Large intestine (tissue), 3 donors: Measurements from ENCODE around the gene KLHL9. TPM values are rescaled to one million over a fixed set of nuclear protein-coding genes. Genes with fewer than 3 reads are reported as not detected.
A peak's percentile ranks its signal among the peaks of the same experiment; 100 is the strongest.

Experiments used
- DNase-seq, 2 donors: peaks; one replicate each; pipeline versions ENCODE4 v3.0.0 to v3.0.0-alpha.2; 2013
- H3K27ac ChIP-seq: one replicate; pipeline ENCODE4 v1.5.1; 2013; ENCODE audit warnings: low read length
- H3K27me3 ChIP-seq: 2 replicates; pipeline ENCODE4 v1.6.1; 2013; ENCODE audit warnings: low read length; ENCODE audit not compliant: control insufficient read depth, insufficient read depth
- H3K36me3 ChIP-seq: 2 replicates; pipeline ENCODE4 v1.6.1; 2013; ENCODE audit warnings: low read length; ENCODE audit not compliant: control insufficient read depth, insufficient read depth
- H3K4me1 ChIP-seq: one replicate; pipeline ENCODE4 v1.6.1; 2013; ENCODE audit warnings: low read length; ENCODE audit not compliant: control insufficient read depth, insufficient read depth
- H3K4me3 ChIP-seq: one replicate; pipeline ENCODE4 v1.5.1; 2013; ENCODE audit warnings: low read length
- H3K9me3 ChIP-seq: one replicate; pipeline ENCODE4 v1.6.1; 2013; ENCODE audit warnings: mild to moderate bottlenecking, low read depth, low read length, moderate library complexity; ENCODE audit not compliant: control insufficient read depth
- WGBS: methylation state at CpG from one replicate; pipeline ENCODE4 v1.1.5; 2013; ENCODE audit warnings: low lambda C conversion rate; ENCODE audit not compliant: insufficient coverage; 5-methylcytosine and 5-hydroxymethylcytosine counted together
- polyA plus RNA-seq: library from polyadenylated mRNA; unstranded; fragments of 120-200 nt; gene quantifications from one replicate; pipeline ENCODE4 v1.2.1, GENCODE V29; 2013

KLHL9 gene
- polyA plus RNA-seq, 1 donor: 32.8 TPM

- Histone ChIP-seq H3K4me1 (no peaks in the 10 kb centered on the region), H3K9me3 (no peaks in the 10 kb centered on the region), H3K27me3 (peaks cover 5% of the 10 kb centered on the region), H3K27ac (no peak overlapping the region), H3K4me3 (no peak overlapping the region), H3K36me3 (peaks cover 19% of the 10 kb centered on the region)
- no peak for DNase-seq
- WGBS: 80% methylated on average over 1 of the region's 2 CpGs
These were observed 14.7 kb downstream of the KLHL9 start for GRCh38 chr9:21320465-21320864.

- H3K4me1 ChIP-seq: no peaks in the 10 kb centered on the region
- H3K36me3 ChIP-seq: peaks cover 9% of the 10 kb centered on the region
- 34% methylated on average over 4 of the region's 7 CpGs for WGBS
- no peak overlapping the region for H3K27ac ChIP-seq
- H3K27me3 ChIP-seq: peaks cover 5% of the 10 kb centered on the region
- no peak overlapping the region for H3K4me3 ChIP-seq
- DNase-seq: peak in 1 of 2 donors; percentile 18
- H3K9me3 ChIP-seq: no peaks in the 10 kb centered on the region
These were observed 17.0 kb downstream of the KLHL9 start for GRCh38 chr9:21317956-21318923.

GRCh38 chr9:21316860-21317259, 18.3 kb downstream of the KLHL9 start:
- no peak for DNase-seq
- H3K27me3 ChIP-seq: peaks cover 5% of the 10 kb centered on the region
- H3K27ac ChIP-seq: no peak overlapping the region
- H3K4me1 ChIP-seq: no peaks in the 10 kb centered on the region
- H3K4me3 ChIP-seq: no peak overlapping the region
- peaks cover 3% of the 10 kb centered on the region for H3K36me3 ChIP-seq
- WGBS: no CpG with 5 or more reads among the region's 3 CpGs
- no peaks in the 10 kb centered on the region for H3K9me3 ChIP-seq

GRCh38 chr9:21316032-21316842, 19.0 kb downstream of the KLHL9 start:
- H3K9me3 ChIP-seq: no peaks in the 10 kb centered on the region
- H3K27ac ChIP-seq: no peak overlapping the region
- no peaks in the 10 kb centered on the region for H3K4me1 ChIP-seq
- DNase-seq: no peak
- H3K4me3 ChIP-seq: no peak overlapping the region
- peaks cover under 1% of the 10 kb centered on the region for H3K36me3 ChIP-seq
- H3K27me3 ChIP-seq: peaks cover 5% of the 10 kb centered on the region
- 63% methylated on average over 3 of the region's 8 CpGs for WGBS

GRCh38 chr9:21314152-21314551, 21.1 kb downstream of the KLHL9 start:
- Histone ChIP-seq H3K4me1 (no peaks in the 10 kb centered on the region), H3K27ac (no peak overlapping the region), H3K9me3 (no peaks in the 10 kb centered on the region), H3K27me3 (peaks cover 5% of the 10 kb centered on the region), H3K4me3 (no peak overlapping the region), H3K36me3 (no peaks in the 10 kb centered on the region)
- DNase-seq: no peak
- no CpG with 5 or more reads among the region's 2 CpGs for WGBS

GRCh38 chr9:21311889-21312288, 23.3 kb downstream of the KLHL9 start:
- H3K9me3 ChIP-seq: no peaks in the 10 kb centered on the region
- H3K36me3 ChIP-seq: no peaks in the 10 kb centered on the region
- H3K27me3 ChIP-seq: peaks cover 5% of the 10 kb centered on the region
- no peaks in the 10 kb centered on the region for H3K4me1 ChIP-seq
- WGBS: 100% methylated on average over 1 of the region's 1 CpG
- no peak for DNase-seq
- no peak overlapping the region for H3K27ac ChIP-seq
- H3K4me3 ChIP-seq: no peak overlapping the region

GRCh38 chr9:21305213-21305612, 30.0 kb downstream of the KLHL9 start, which contains the start of gene IFNA5:
IFNA5 (minus strand) TSS chr9:21305313; CDS start chr9:21305256, 57 bp downstream.
- Histone ChIP-seq H3K9me3 (no peaks in the 10 kb centered on the region), H3K4me1 (no peaks in the 10 kb centered on the region), H3K27ac (no peak within 1 kb of the TSS), H3K36me3 (no peaks in the 10 kb centered on the region), H3K4me3 (no peak within 1 kb of the TSS), H3K27me3 (no peaks in the 10 kb centered on the region)
- 100% methylated on average over 1 of the region's 2 CpGs for WGBS
- no peak for DNase-seq

- no peak overlapping the region for H3K4me3 ChIP-seq
- WGBS: no CpG with 5 or more reads among the region's 1 CpG
These were observed 39.2 kb downstream of the KLHL9 start for GRCh38 chr9:21295992-21296391.

GRCh38 chr9:21294904-21295538, 40.2 kb downstream of the KLHL9 start:
- Histone ChIP-seq H3K27ac (no peak overlapping the region), H3K4me3 (no peak overlapping the region), H3K36me3 (no peaks in the 10 kb centered on the region), H3K9me3 (no peaks in the 10 kb centered on the region), H3K4me1 (no peaks in the 10 kb centered on the region), H3K27me3 (no peaks in the 10 kb centered on the region)
- DNase-seq: no peak
- WGBS: 38% methylated on average over 2 of the region's 6 CpGs

More at GRCh38 chr9:21295992-21296391, 39.2 kb downstream of the KLHL9 start:
- Histone ChIP-seq H3K4me1 (no peaks in the 10 kb centered on the region), H3K9me3 (no peaks in the 10 kb centered on the region), H3K27ac (no peak overlapping the region), H3K36me3 (no peaks in the 10 kb centered on the region), H3K27me3 (no peaks in the 10 kb centered on the region)
- DNase-seq: no peak

GRCh38 chr9:21294364-21294774, 40.8 kb downstream of the KLHL9 start:
- H3K4me3 ChIP-seq: no peak overlapping the region
- no peaks in the 10 kb centered on the region for H3K27me3 ChIP-seq
- H3K36me3 ChIP-seq: no peaks in the 10 kb centered on the region
- H3K27ac ChIP-seq: no peak overlapping the region
- DNase-seq: peak in 1 of 2 donors; percentile 7
- no CpG with 5 or more reads among the region's 1 CpG for WGBS
- H3K4me1 ChIP-seq: no peaks in the 10 kb centered on the region
- no peaks in the 10 kb centered on the region for H3K9me3 ChIP-seq
